Measurements from ENCODE around the gene FANK1.

Gene FANK1

GRCh38 chr10:126009650-126010049 lies 113.3 kb downstream of the FANK1 start:
- ChIA-PET POLR2A (no interaction called here), CTCF (no interaction called here)
- Histone ChIP-seq H3K4me1 (ENCODE audit: control extremely low read depth in 1 of 4, control insufficient read depth in 4 of 4, insufficient read depth in 4 of 4, low read length in 3 of 4) (peaks cover 0 to 3% (median under 1%) of the 10 kb centered on the region in 4 experiments), H3K27ac (ENCODE audit: insufficient read depth in 1 of 2, low read depth in 1 of 2, low read length in 2 of 2, poor library complexity in 1 of 2, severe bottlenecking in 2 of 2) (no peak overlapping the region), H3K4me3 (ENCODE audit: control insufficient read depth in 1 of 7, extremely low read depth in 1 of 7, insufficient read depth in 4 of 7, low read depth in 2 of 7, low read length in 6 of 7) (no peak overlapping the region), H3K9me3 (ENCODE audit: control extremely low read depth in 1 of 5, control insufficient read depth in 4 of 5, insufficient read depth in 2 of 5, low read depth in 1 of 5, low read length in 4 of 5) (peaks cover 0 to 4% (median 0%) of the 10 kb centered on the region in 5 experiments), H3K27me3 (replicated peaks in 2 of 5; ENCODE audit: control insufficient read depth in 4 of 5, insufficient read depth in 5 of 5, low read length in 4 of 5) (no peaks in the 10 kb centered on the region), H3K36me3 (ENCODE audit: control insufficient read depth in 4 of 4, insufficient read depth in 4 of 4, low read length in 3 of 4) (peaks cover 0 to 2% (median 0%) of the 10 kb centered on the region in 4 experiments)
- DNase-seq = no peak
- 100% methylated on average over 5 of the region's 7 CpGs for WGBS (ENCODE audit: insufficient coverage)

DNA sequence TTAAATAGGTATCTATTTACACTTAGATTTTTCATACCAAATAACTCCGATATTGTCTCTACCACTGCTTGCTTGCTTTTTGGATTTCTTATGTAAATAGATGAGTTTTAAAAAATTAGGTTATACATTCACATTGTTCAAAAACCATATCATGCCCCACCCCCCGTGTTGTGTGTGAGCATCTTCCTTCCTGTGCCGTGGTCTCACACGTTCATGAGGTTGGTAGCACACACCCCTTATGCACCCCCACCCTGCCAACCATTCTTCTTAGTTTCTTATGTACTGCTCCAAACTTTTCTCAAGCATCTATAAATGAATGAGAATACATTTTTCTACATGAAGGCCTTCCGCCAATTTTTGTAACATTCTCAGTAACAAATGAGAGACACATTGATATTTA lies 115.6 kb downstream of the FANK1 start:
- Histone ChIP-seq H3K27me3 (replicated peaks in 2 of 5; ENCODE audit: control insufficient read depth in 4 of 5, insufficient read depth in 5 of 5, low read length in 4 of 5) (no peaks in the 10 kb centered on the region), H3K9me3 (ENCODE audit: control extremely low read depth in 1 of 5, control insufficient read depth in 4 of 5, insufficient read depth in 2 of 5, low read depth in 1 of 5, low read length in 4 of 5) (peaks cover 0 to 4% (median 0%) of the 10 kb centered on the region in 5 experiments), H3K4me3 (ENCODE audit: control insufficient read depth in 1 of 7, extremely low read depth in 1 of 7, insufficient read depth in 4 of 7, low read depth in 2 of 7, low read length in 6 of 7) (no peak overlapping the region), H3K4me1 (ENCODE audit: control extremely low read depth in 1 of 4, control insufficient read depth in 4 of 4, insufficient read depth in 4 of 4, low read length in 3 of 4) (peaks cover 0 to 3% (median under 1%) of the 10 kb centered on the region in 4 experiments), H3K36me3 (ENCODE audit: control insufficient read depth in 4 of 4, insufficient read depth in 4 of 4, low read length in 3 of 4) (peaks cover 0 to 2% (median 0%) of the 10 kb centered on the region in 4 experiments), H3K27ac (ENCODE audit: insufficient read depth in 1 of 2, low read depth in 1 of 2, low read length in 2 of 2, poor library complexity in 1 of 2, severe bottlenecking in 2 of 2) (no peak overlapping the region)
- WGBS (ENCODE audit: insufficient coverage) = 55% methylated on average over 3 of the region's 5 CpGs
- POLR2A ChIA-PET = no interaction called here
- peak in 2 of 3 donors; percentile 7 to 17 for DNase-seq
- CTCF ChIA-PET = interaction anchor here (0.7 kb wide), 1 partner anchor 779 kb away, joined by 3 read pairs; no protein-coding TSS in a partner anchor

DNA sequence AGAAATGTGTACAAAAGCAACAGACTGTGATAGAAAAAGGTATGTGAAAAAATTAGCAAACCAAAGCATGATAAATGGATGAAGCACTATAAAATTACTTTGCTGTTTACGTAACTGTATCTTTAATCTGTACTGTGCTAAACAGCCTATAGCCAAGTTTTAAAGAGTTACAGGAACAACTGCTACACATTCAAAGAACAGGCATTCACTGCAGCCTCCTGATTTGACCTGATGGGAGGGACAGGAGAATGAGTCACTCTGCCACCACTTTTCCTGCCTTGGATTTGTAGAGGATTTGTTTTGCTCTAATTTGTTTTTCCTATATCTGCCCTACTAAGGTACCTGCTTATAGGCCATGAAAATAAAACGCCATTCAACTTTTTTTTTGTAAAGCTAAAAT lies 116.1 kb downstream of the FANK1 start:
- WGBS (ENCODE audit: insufficient coverage) = no CpG with 5 or more reads among the region's 2 CpGs
- Histone ChIP-seq H3K4me3 (ENCODE audit: control insufficient read depth in 1 of 7, extremely low read depth in 1 of 7, insufficient read depth in 4 of 7, low read depth in 2 of 7, low read length in 6 of 7) (no peak overlapping the region), H3K9me3 (ENCODE audit: control extremely low read depth in 1 of 5, control insufficient read depth in 4 of 5, insufficient read depth in 2 of 5, low read depth in 1 of 5, low read length in 4 of 5) (peaks cover 0 to 4% (median 0%) of the 10 kb centered on the region in 5 experiments), H3K36me3 (ENCODE audit: control insufficient read depth in 4 of 4, insufficient read depth in 4 of 4, low read length in 3 of 4) (peaks cover 0 to 2% (median 0%) of the 10 kb centered on the region in 4 experiments), H3K27ac (ENCODE audit: insufficient read depth in 1 of 2, low read depth in 1 of 2, low read length in 2 of 2, poor library complexity in 1 of 2, severe bottlenecking in 2 of 2) (no peak overlapping the region), H3K27me3 (replicated peaks in 2 of 5; ENCODE audit: control insufficient read depth in 4 of 5, insufficient read depth in 5 of 5, low read length in 4 of 5) (no peaks in the 10 kb centered on the region), H3K4me1 (ENCODE audit: control extremely low read depth in 1 of 4, control insufficient read depth in 4 of 4, insufficient read depth in 4 of 4, low read length in 3 of 4) (peaks cover 0 to 3% (median under 1%) of the 10 kb centered on the region in 4 experiments)
- CTCF ChIA-PET = no interaction called here
- no peak for DNase-seq
- POLR2A ChIA-PET = no interaction called here

DNA sequence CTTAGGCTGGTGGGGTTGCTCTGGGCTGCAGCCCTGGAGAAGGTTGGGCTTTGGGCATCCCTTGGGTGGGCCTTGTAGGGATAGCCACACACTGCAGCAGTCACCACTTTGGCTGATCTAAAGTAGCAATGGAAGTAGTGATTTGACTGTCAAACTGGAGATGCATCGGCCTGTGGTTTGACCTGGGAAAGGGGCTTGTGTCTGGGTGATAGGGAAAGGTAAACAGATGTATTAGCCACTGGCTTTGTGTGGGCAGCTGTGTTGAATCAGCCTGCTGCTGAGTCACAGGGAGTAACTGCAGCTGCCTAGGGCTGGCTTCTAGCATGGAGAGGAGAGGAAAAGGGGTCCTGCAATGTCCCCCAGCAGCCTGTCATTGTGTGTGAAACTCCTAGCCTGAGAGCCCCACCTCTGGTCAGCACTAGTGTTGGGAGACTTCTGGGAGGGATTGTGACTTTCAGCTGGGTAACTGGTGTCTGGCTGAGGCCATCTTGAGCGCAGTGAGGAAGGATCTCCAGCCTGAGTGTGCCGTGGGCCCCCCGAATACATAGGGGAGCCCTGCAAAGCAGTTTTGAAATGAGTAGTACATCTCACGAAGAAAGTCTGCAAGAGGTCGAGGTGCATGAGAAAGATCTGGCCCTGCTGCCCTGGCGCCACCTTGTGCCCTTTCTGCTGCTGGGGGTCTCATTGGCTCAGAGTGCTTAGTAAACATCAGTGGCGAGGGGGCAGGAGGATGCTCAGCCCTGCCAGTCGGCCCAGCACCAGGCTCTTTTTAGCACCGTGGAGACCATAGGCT lies 117.3 kb downstream of the FANK1 start:
- 95% methylated on average over 10 of the region's 10 CpGs for WGBS (ENCODE audit: insufficient coverage)
- Histone ChIP-seq H3K4me3 (ENCODE audit: control insufficient read depth in 1 of 7, extremely low read depth in 1 of 7, insufficient read depth in 4 of 7, low read depth in 2 of 7, low read length in 6 of 7) (no peak overlapping the region), H3K27me3 (replicated peaks in 2 of 5; ENCODE audit: control insufficient read depth in 4 of 5, insufficient read depth in 5 of 5, low read length in 4 of 5) (no peaks in the 10 kb centered on the region), H3K9me3 (ENCODE audit: control extremely low read depth in 1 of 5, control insufficient read depth in 4 of 5, insufficient read depth in 2 of 5, low read depth in 1 of 5, low read length in 4 of 5) (peaks cover 0 to 4% (median 0%) of the 10 kb centered on the region in 5 experiments), H3K27ac (ENCODE audit: insufficient read depth in 1 of 2, low read depth in 1 of 2, low read length in 2 of 2, poor library complexity in 1 of 2, severe bottlenecking in 2 of 2) (no peak overlapping the region), H3K4me1 (ENCODE audit: control extremely low read depth in 1 of 4, control insufficient read depth in 4 of 4, insufficient read depth in 4 of 4, low read length in 3 of 4) (peaks cover 0 to 3% (median under 1%) of the 10 kb centered on the region in 4 experiments), H3K36me3 (ENCODE audit: control insufficient read depth in 4 of 4, insufficient read depth in 4 of 4, low read length in 3 of 4) (peaks cover 0 to 2% (median 0%) of the 10 kb centered on the region in 4 experiments)
- ChIA-PET POLR2A (no interaction called here), CTCF (interaction anchor here (0.9 to 1.2 kb wide), 3 partner anchors 18 to 49 kb away, joined by 3 read pairs; no protein-coding TSS in a partner anchor)
- DNase-seq = no peak

DNA sequence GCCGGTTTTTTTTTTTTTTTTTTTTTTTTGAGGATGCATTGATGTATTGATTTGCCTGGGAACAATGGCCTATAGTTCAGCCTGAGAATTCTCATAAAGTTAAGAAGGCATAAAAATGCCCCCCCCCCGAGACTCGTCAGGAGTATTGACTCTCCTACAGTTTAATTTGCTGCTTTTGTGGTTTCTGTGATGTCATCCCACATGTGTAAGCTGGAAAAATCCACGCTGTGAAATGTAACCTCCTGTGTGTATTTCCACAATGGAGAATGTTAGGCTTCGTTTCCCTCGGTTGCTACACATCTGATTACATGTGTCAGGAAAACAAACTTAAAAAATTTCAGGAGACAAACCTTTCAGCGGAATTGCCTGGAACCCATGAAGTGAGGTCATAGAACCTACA lies 117.9 kb downstream of the FANK1 start:
- Histone ChIP-seq H3K9me3 (ENCODE audit: control extremely low read depth in 1 of 5, control insufficient read depth in 4 of 5, insufficient read depth in 2 of 5, low read depth in 1 of 5, low read length in 4 of 5) (peaks cover 0 to 4% (median 0%) of the 10 kb centered on the region in 5 experiments), H3K4me1 (ENCODE audit: control extremely low read depth in 1 of 4, control insufficient read depth in 4 of 4, insufficient read depth in 4 of 4, low read length in 3 of 4) (peaks cover 0 to 3% (median under 1%) of the 10 kb centered on the region in 4 experiments), H3K27me3 (replicated peaks in 2 of 5; ENCODE audit: control insufficient read depth in 4 of 5, insufficient read depth in 5 of 5, low read length in 4 of 5) (no peaks in the 10 kb centered on the region), H3K27ac (ENCODE audit: insufficient read depth in 1 of 2, low read depth in 1 of 2, low read length in 2 of 2, poor library complexity in 1 of 2, severe bottlenecking in 2 of 2) (no peak overlapping the region), H3K36me3 (ENCODE audit: control insufficient read depth in 4 of 4, insufficient read depth in 4 of 4, low read length in 3 of 4) (peaks cover 0 to 2% (median 0%) of the 10 kb centered on the region in 4 experiments), H3K4me3 (ENCODE audit: control insufficient read depth in 1 of 7, extremely low read depth in 1 of 7, insufficient read depth in 4 of 7, low read depth in 2 of 7, low read length in 6 of 7) (no peak overlapping the region)
- 94% methylated on average over 5 of the region's 7 CpGs for whole genome bisulfite sequencing (ENCODE audit: insufficient coverage)
- ChIA-PET POLR2A (no interaction called here), CTCF (interaction anchor here (1.1 to 1.2 kb wide), 2 partner anchors 17 to 31 kb away, joined by 3 read pairs; no protein-coding TSS in a partner anchor)
- no peak for DNase-seq

DNA sequence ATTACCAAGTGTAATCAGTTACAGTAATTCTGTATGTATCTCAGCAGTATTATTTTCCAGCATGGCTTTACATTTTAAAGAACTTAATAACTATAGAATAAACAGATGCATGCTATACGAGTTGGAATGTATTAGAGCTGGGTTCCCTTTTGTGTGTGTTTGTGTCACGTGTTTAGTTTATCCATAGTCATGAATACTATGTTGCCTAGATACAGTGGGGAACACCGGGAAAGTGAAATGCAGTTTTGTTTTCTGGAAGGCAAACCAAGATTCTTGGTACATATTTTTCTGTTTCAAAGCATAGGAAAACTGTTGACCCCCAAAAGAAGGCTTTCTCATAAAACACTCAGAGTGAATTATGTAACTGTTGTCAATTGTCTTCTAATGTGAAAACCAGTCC lies 119.0 kb downstream of the FANK1 start:
- WGBS (ENCODE audit: insufficient coverage) = 100% methylated on average over 1 of the region's 3 CpGs
- peaks cover 0 to 3% (median under 1%) of the 10 kb centered on the region in 4 experiments for H3K4me1 ChIP-seq (ENCODE audit: control extremely low read depth in 1 of 4, control insufficient read depth in 4 of 4, insufficient read depth in 4 of 4, low read length in 3 of 4)
- DNase-seq = no peak
- ChIA-PET POLR2A (no interaction called here), CTCF (no interaction called here)
- H3K27me3 ChIP-seq (replicated peaks in 2 of 5; ENCODE audit: control insufficient read depth in 4 of 5, insufficient read depth in 5 of 5, low read length in 4 of 5) = no peaks in the 10 kb centered on the region
- peaks cover 0 to 4% (median 0%) of the 10 kb centered on the region in 5 experiments for H3K9me3 ChIP-seq (ENCODE audit: control extremely low read depth in 1 of 5, control insufficient read depth in 4 of 5, insufficient read depth in 2 of 5, low read depth in 1 of 5, low read length in 4 of 5)
- H3K4me3 ChIP-seq (ENCODE audit: control insufficient read depth in 1 of 7, extremely low read depth in 1 of 7, insufficient read depth in 4 of 7, low read depth in 2 of 7, low read length in 6 of 7) = no peak overlapping the region
- no peak overlapping the region for H3K27ac ChIP-seq (ENCODE audit: insufficient read depth in 1 of 2, low read depth in 1 of 2, low read length in 2 of 2, poor library complexity in 1 of 2, severe bottlenecking in 2 of 2)
- no peaks in the 10 kb centered on the region for H3K36me3 ChIP-seq (ENCODE audit: control insufficient read depth in 4 of 4, insufficient read depth in 4 of 4, low read length in 3 of 4)

GRCh38 chr10:126016156-126016805 lies 119.9 kb downstream of the FANK1 start:
- no peaks in the 10 kb centered on the region for H3K36me3 ChIP-seq (ENCODE audit: control insufficient read depth in 4 of 4, insufficient read depth in 4 of 4, low read length in 3 of 4)
- CTCF ChIA-PET = interaction anchor here (0.9 to 1.1 kb wide), 2 partner anchors 14 to 34 kb away, joined by 3 read pairs; no protein-coding TSS in a partner anchor
- H3K4me3 ChIP-seq (ENCODE audit: control insufficient read depth in 1 of 7, extremely low read depth in 1 of 7, insufficient read depth in 4 of 7, low read depth in 2 of 7, low read length in 6 of 7) = no peak overlapping the region
- H3K9me3 ChIP-seq (ENCODE audit: control extremely low read depth in 1 of 5, control insufficient read depth in 4 of 5, insufficient read depth in 2 of 5, low read depth in 1 of 5, low read length in 4 of 5) = peaks cover 0 to 3% (median 0%) of the 10 kb centered on the region in 5 experiments
- H3K4me1 ChIP-seq (ENCODE audit: control extremely low read depth in 1 of 4, control insufficient read depth in 4 of 4, insufficient read depth in 4 of 4, low read length in 3 of 4) = peaks cover 0 to 3% (median under 1%) of the 10 kb centered on the region in 4 experiments
- 94% methylated on average over 3 of the region's 4 CpGs for WGBS (ENCODE audit: insufficient coverage)
- no peaks in the 10 kb centered on the region for H3K27me3 ChIP-seq (replicated peaks in 2 of 5; ENCODE audit: control insufficient read depth in 4 of 5, insufficient read depth in 5 of 5, low read length in 4 of 5)
- DNase-seq = no peak
- POLR2A ChIA-PET = no interaction called here
- no peak overlapping the region for H3K27ac ChIP-seq (ENCODE audit: insufficient read depth in 1 of 2, low read depth in 1 of 2, low read length in 2 of 2, poor library complexity in 1 of 2, severe bottlenecking in 2 of 2)

Measured in common myeloid progenitor, CD34-positive (primary cell).